GM12801 (cell line): ENCODE results near the gene NPLOC4.

Source experiments
- CTCF ChIP-seq: IDR thresholded peaks from one replicate; pipeline ENCODE4 v1.5.1; 2011; ENCODE audit warnings: control low read depth; ENCODE audit not compliant: insufficient read length; ENCODE audit errors: extremely low read depth

The NPLOC4 gene

GRCh38 chr17:81636505-81637288, at the start of gene NPLOC4, which contains the start of gene TSPAN10:
Gene NPLOC4, minus strand, starts transcription at chr17:81637112. Its CDS starts 182 bp downstream, at chr17:81636930.
Gene TSPAN10, plus strand, starts transcription at chr17:81637196. Its CDS starts 5,217 bp downstream, at chr17:81642413.
- TF ChIP-seq CTCF = no peak

- no peak for TF ChIP-seq CTCF
These were observed 49.7 kb upstream of the NPLOC4 start for GRCh38 chr17:81686614-81687013.

- no peak for TF ChIP-seq CTCF
These were observed 48.2 kb upstream of the NPLOC4 start for GRCh38 chr17:81685108-81685507.

- TF ChIP-seq CTCF = no peak
These were observed 47.6 kb upstream of the NPLOC4 start for GRCh38 chr17:81684442-81684911.

- no peak for TF ChIP-seq CTCF
These were observed 46.9 kb upstream of the NPLOC4 start, which contains the start of the genes ARL16 and HGS for GRCh38 chr17:81683584-81684441. Gene ARL16, minus strand, starts transcription at chr17:81683797. Its CDS starts 44 bp downstream, at chr17:81683753. Gene HGS, plus strand, starts transcription at chr17:81684011. Its CDS starts 56 bp downstream, at chr17:81684067.

- no peak for TF ChIP-seq CTCF
These were observed 46.3 kb upstream of the NPLOC4 start for GRCh38 chr17:81683208-81683583.
